CD14-positive monocyte (primary cell): ENCODE data around the gene SYT7. TPM values are rescaled to one million over a fixed set of nuclear protein-coding genes. Genes with fewer than 3 reads are reported as not detected.

Experiments
- DNase-seq, 3 donors: peaks; one replicate each; pipeline ENCODE4 v3.0.0-alpha.2; 2011 to 2022
- H2AFZ ChIP-seq: 2 replicates; pipeline ENCODE4 v1.6.0; 2012; ENCODE audit warnings: mild to moderate bottlenecking, low read depth, low read length, inconsistent platforms; ENCODE audit not compliant: insufficient read depth, poor library complexity, severe bottlenecking
- H3K27ac ChIP-seq, 2 donors: 1 replicate in 1 of 2; 2 replicates in 1 of 2; pipeline ENCODE4 v1.5.1; 2012 to 2013; ENCODE audit warnings: low read length in 2 of 2, control low read depth in 1 of 2, inconsistent platforms in 1 of 2, low read depth in 1 of 2, mild to moderate bottlenecking in 1 of 2
- H3K27me3 ChIP-seq, 2 donors: one replicate each; pipeline versions ENCODE4 v1.6.0 to v1.6.1; 2011 to 2013; ENCODE audit warnings: low read length in 2 of 2; ENCODE audit not compliant: control insufficient read depth in 2 of 2, insufficient read depth in 2 of 2
- H3K36me3 ChIP-seq, 2 donors: replicated peaks in 1 of 2; 1 replicate in 1 of 2; 2 replicates in 1 of 2; pipeline versions ENCODE4 v1.5.1 to v1.6.1; 2012 to 2013; ENCODE audit warnings: low read length in 2 of 2, control low read depth in 1 of 2, inconsistent platforms in 1 of 2, mild to moderate bottlenecking in 1 of 2; ENCODE audit not compliant: insufficient read depth in 2 of 2, control insufficient read depth in 1 of 2
- H3K4me1 ChIP-seq, 2 donors: 1 replicate in 1 of 2; 2 replicates in 1 of 2; pipeline versions ENCODE4 v1.5.1 to v1.6.1; 2012 to 2013; ENCODE audit warnings: low read length in 2 of 2, control low read depth in 1 of 2, inconsistent platforms in 1 of 2, mild to moderate bottlenecking in 1 of 2, moderate library complexity in 1 of 2; ENCODE audit not compliant: insufficient read depth in 2 of 2, control insufficient read depth in 1 of 2
- H3K4me2 ChIP-seq: replicated peaks from 2 replicates; pipeline ENCODE3; 2012; ENCODE audit warnings: low read length, moderate library complexity, mild to moderate bottlenecking; ENCODE audit not compliant: poor library complexity, severe bottlenecking; ENCODE audit errors: extremely low read depth
- H3K4me3 ChIP-seq, 3 experiments: fragments of 200-600 bp in 1 of 3; sonication (generic) in 1 of 3; replicated peaks in 1 of 3; 1 replicate in 2 of 3; 2 replicates in 1 of 3; pipeline ENCODE4 v1.5.1; 2011 to 2013; ENCODE audit warnings: low read length in 3 of 3, mild to moderate bottlenecking in 3 of 3, control low read depth in 2 of 3, low read depth in 2 of 3, inconsistent platforms in 1 of 3, moderate library complexity in 1 of 3
- H3K79me2 ChIP-seq: 2 replicates; pipeline ENCODE4 v1.6.0; 2012; ENCODE audit warnings: mild to moderate bottlenecking, control low read depth, inconsistent platforms, low read length, moderate library complexity; ENCODE audit not compliant: insufficient read depth
- H3K9ac ChIP-seq: 2 replicates; pipeline ENCODE4 v1.6.0; 2017; ENCODE audit warnings: low read length, mild to moderate bottlenecking; ENCODE audit not compliant: insufficient read depth, poor library complexity, severe bottlenecking
- H3K9me3 ChIP-seq, 2 donors: replicated peaks in 1 of 2; 1 replicate in 1 of 2; 2 replicates in 1 of 2; pipeline versions ENCODE4 v1.5.1 to v1.6.1; 2012 to 2013; ENCODE audit warnings: low read length in 2 of 2, control low read depth in 1 of 2; ENCODE audit not compliant: control insufficient read depth in 1 of 2, insufficient read depth in 1 of 2
- H4K20me1 ChIP-seq: 2 replicates; pipeline ENCODE4 v1.6.0; 2012; ENCODE audit warnings: mild to moderate bottlenecking, low read length, control low read depth, moderate library complexity; ENCODE audit not compliant: insufficient read depth
- H3K27ac Mint-ChIP-seq, 7 donors: one replicate each; pipeline ENCODE4 v1.8.0; 2020; ENCODE audit warnings: mild to moderate bottlenecking in 7 of 7, mixed read lengths in 7 of 7, moderate library complexity in 6 of 7, inconsistent platforms in 2 of 7
- H3K27me3 Mint-ChIP-seq, 3 donors: one replicate each; pipeline ENCODE4 v1.8.0; 2021 to 2022; ENCODE audit warnings: low read depth in 3 of 3, mild to moderate bottlenecking in 3 of 3, mixed read lengths in 3 of 3, moderate library complexity in 3 of 3, inconsistent platforms in 1 of 3
- H3K36me3 Mint-ChIP-seq, 2 donors: one replicate each; pipeline ENCODE4 v1.8.0; 2020; ENCODE audit warnings: mixed read lengths in 2 of 2, inconsistent platforms in 1 of 2, mild to moderate bottlenecking in 1 of 2
- H3K4me1 Mint-ChIP-seq: one replicate; pipeline ENCODE4 v1.8.0; 2020; ENCODE audit warnings: mild to moderate bottlenecking, mixed read lengths
- H3K4me3 Mint-ChIP-seq, 2 donors: one replicate each; pipeline ENCODE4 v1.8.0; 2020; ENCODE audit warnings: mild to moderate bottlenecking in 2 of 2, mixed read lengths in 2 of 2, moderate library complexity in 1 of 2
- H3K9me3 Mint-ChIP-seq, 7 donors: one replicate each; pipeline ENCODE4 v1.8.0; 2020 to 2022; ENCODE audit warnings: mixed read lengths in 7 of 7, mild to moderate bottlenecking in 6 of 7, moderate library complexity in 6 of 7, inconsistent platforms in 2 of 7
- WGBS: methylation state at CpG from one replicate; pipeline ENCODE4 v1.1.5; 2013; ENCODE audit warnings: missing lambda C conversion rate; ENCODE audit not compliant: insufficient coverage; 5-methylcytosine and 5-hydroxymethylcytosine counted together
- intact Hi-C, 2 donors: fragments of 100-400 bp; cut with micrococcal nuclease; formaldehyde crosslinking; loops; one replicate each; pipeline versions ENCODE4 v1.15.0 to v1.15.1; 2023
- polyA plus RNA-seq, 3 donors: library from polyadenylated mRNA; depleted of rRNA in 1 of 3; unstranded in 2 of 3; stranded (reverse) in 1 of 3; fragments of 300-500 nt in 2 of 3; fragments of >200 nt in 1 of 3; fragmentation: Illumina TruSeq in 2 of 3; gene quantifications; 1 replicate in 2 of 3; 2 replicates in 1 of 3; pipeline ENCODE4 v1.2.3, GENCODE V29; 2012 to 2021
- TF ChIP-seq, protein P1 (sequence below): fragments of 200-600 bp; IDR thresholded peaks from one replicate; pipeline ENCODE4 v1.8.0; 2022; ENCODE audit warnings: antibody characterized with exemption, mild to moderate bottlenecking

SYT7 gene
- polyA plus RNA-seq, 3 donors, result not detected

- 86% methylated on average over 27 of the region's 36 CpGs for WGBS
- Mint-ChIP-seq H3K9me3 (peaks cover 0 to 2% (median 0%) of the 10 kb centered on the region in 7 donors), H3K27me3 (peaks cover 0 to 14% (median 10%) of the 10 kb centered on the region in 3 donors), H3K36me3 (no peaks in the 10 kb centered on the region), H3K27ac (no peak overlapping the region), H3K4me1 (no peaks in the 10 kb centered on the region), H3K4me3 (no peak overlapping the region)
- no peaks in the 10 kb centered on the region for H3K4me1 ChIP-seq
- H3K9ac ChIP-seq, result no peak overlapping the region
- H4K20me1 ChIP-seq, result no peaks in the 10 kb centered on the region
- intact Hi-C loops, result no loop called here
- no peak overlapping the region for H3K4me2 ChIP-seq
- TF ChIP-seq, protein P1, sequence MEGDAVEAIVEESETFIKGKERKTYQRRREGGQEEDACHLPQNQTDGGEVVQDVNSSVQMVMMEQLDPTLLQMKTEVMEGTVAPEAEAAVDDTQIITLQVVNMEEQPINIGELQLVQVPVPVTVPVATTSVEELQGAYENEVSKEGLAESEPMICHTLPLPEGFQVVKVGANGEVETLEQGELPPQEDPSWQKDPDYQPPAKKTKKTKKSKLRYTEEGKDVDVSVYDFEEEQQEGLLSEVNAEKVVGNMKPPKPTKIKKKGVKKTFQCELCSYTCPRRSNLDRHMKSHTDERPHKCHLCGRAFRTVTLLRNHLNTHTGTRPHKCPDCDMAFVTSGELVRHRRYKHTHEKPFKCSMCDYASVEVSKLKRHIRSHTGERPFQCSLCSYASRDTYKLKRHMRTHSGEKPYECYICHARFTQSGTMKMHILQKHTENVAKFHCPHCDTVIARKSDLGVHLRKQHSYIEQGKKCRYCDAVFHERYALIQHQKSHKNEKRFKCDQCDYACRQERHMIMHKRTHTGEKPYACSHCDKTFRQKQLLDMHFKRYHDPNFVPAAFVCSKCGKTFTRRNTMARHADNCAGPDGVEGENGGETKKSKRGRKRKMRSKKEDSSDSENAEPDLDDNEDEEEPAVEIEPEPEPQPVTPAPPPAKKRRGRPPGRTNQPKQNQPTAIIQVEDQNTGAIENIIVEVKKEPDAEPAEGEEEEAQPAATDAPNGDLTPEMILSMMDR, result no peak
- no peak overlapping the region for H3K4me3 ChIP-seq
- no peaks in the 10 kb centered on the region for H3K9me3 ChIP-seq
- H2AFZ ChIP-seq, result no peak overlapping the region
- DNase-seq, result no peak
- H3K79me2 ChIP-seq, result no peaks in the 10 kb centered on the region
- H3K27ac ChIP-seq, result no peak overlapping the region
- no peaks in the 10 kb centered on the region for H3K27me3 ChIP-seq
- H3K36me3 ChIP-seq, result no peaks in the 10 kb centered on the region
Measured at GRCh38 chr11:61534025-61534932, 46.6 kb downstream of the SYT7 start.

- Histone ChIP-seq H3K4me2 (no peak overlapping the region), H4K20me1 (no peaks in the 10 kb centered on the region), H2AFZ (no peak overlapping the region), H3K27me3 (no peaks in the 10 kb centered on the region), H3K4me1 (no peaks in the 10 kb centered on the region), H3K4me3 (no peak overlapping the region), H3K36me3 (no peaks in the 10 kb centered on the region), H3K9me3 (no peaks in the 10 kb centered on the region), H3K9ac (no peak overlapping the region), H3K27ac (no peak overlapping the region), H3K79me2 (no peaks in the 10 kb centered on the region)
- Mint-ChIP-seq H3K4me3 (peak overlapping the region in 1 of 2 donors; percentile 31), H3K27me3 (peaks cover 0 to 19% (median 8%) of the 10 kb centered on the region in 3 donors), H3K36me3 (no peaks in the 10 kb centered on the region), H3K27ac (peak overlapping the region in 1 of 7 donors; percentile 57), H3K9me3 (peaks cover 0 to 2% (median 0%) of the 10 kb centered on the region in 7 donors), H3K4me1 (no peaks in the 10 kb centered on the region)
- no peak for DNase-seq
- WGBS, result 90% methylated on average over 5 of the region's 8 CpGs
- intact Hi-C loops, result no loop called here
- TF ChIP-seq, protein P1, result no peak
Measured at GRCh38 chr11:61533401-61533800, 47.5 kb downstream of the SYT7 start.
